VCaP (cell line): ENCODE measurements around the gene NT5DC3.
A peak's percentile ranks its signal among the peaks of the same experiment; 100 is the strongest.

ENCODE experiments used
- H3K27ac ChIP-seq: fragments of 450-650 bp; 2 replicates; pipeline ENCODE4 v1.5.1; 2017
- TF ChIP-seq, protein P1 (sequence below): fragments of 450-650 bp; conservative IDR thresholded peaks from 2 replicates; pipeline ENCODE4 v1.5.1; 2017; ENCODE audit warnings: mild to moderate bottlenecking, moderate library complexity

NT5DC3 gene

DNA sequence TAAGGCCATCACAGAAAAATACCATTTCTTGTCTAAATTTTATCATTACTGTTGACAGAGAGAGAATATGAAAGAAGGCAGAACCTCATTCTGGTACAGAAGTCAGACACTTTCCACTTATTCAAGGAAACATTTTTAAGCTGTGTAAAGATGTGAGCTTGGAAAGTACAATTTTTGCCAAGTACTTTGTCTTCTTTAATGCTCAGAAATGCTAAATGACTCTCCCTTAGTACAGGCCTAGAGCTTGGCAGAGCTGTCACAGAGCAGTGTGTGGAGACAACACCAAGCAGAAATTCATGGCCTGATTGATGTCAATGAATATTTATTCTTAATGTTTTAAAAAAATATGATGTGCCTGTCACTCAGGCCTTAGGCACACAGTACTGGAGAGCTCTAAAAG lies 20.7 kb downstream of the NT5DC3 start:
- no peak overlapping the region for H3K27ac ChIP-seq
- TF ChIP-seq, protein P1, sequence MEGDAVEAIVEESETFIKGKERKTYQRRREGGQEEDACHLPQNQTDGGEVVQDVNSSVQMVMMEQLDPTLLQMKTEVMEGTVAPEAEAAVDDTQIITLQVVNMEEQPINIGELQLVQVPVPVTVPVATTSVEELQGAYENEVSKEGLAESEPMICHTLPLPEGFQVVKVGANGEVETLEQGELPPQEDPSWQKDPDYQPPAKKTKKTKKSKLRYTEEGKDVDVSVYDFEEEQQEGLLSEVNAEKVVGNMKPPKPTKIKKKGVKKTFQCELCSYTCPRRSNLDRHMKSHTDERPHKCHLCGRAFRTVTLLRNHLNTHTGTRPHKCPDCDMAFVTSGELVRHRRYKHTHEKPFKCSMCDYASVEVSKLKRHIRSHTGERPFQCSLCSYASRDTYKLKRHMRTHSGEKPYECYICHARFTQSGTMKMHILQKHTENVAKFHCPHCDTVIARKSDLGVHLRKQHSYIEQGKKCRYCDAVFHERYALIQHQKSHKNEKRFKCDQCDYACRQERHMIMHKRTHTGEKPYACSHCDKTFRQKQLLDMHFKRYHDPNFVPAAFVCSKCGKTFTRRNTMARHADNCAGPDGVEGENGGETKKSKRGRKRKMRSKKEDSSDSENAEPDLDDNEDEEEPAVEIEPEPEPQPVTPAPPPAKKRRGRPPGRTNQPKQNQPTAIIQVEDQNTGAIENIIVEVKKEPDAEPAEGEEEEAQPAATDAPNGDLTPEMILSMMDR, result no peak

DNA sequence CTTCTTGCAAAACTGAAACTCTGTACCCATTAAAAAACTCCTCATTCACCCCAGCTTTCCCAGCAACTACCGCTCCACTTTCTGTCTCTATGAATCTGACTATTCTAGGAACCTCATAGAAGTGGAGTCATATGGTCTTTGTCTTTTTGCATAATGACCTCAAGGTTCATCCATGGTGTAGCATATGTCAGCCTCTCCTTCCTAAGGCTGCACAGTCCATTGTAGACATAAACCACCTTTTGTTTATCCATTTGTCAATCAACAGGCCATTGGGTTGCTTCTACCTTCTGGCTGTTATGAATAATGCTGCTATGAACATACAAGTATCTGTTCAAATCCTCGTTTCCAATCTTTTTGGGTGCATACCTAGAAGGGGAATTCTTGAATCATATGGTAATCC lies 21.1 kb downstream of the NT5DC3 start:
- no peak overlapping the region for H3K27ac ChIP-seq
- TF ChIP-seq, protein P1, result no peak

DNA sequence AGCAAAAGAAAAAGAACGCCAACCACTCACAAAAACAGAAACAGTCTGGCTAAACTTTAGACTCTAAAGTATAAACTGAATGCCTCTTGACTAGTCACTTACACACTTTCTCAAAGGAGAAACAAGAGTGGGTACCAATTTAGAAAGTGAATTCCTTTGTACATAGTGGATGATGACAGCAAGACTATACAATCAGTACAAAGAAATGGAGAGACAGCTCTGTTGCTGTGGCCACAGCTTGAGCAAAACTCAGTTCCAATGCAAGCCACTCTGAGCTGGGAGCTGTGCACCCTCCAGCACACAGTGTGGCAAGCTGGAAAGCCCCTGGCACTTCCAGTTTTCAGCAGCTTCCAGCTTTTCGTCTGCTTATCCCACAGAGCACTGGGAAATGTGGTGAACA lies 21.7 kb downstream of the NT5DC3 start:
- TF ChIP-seq, protein P1, result no peak
- no peak overlapping the region for H3K27ac ChIP-seq

DNA sequence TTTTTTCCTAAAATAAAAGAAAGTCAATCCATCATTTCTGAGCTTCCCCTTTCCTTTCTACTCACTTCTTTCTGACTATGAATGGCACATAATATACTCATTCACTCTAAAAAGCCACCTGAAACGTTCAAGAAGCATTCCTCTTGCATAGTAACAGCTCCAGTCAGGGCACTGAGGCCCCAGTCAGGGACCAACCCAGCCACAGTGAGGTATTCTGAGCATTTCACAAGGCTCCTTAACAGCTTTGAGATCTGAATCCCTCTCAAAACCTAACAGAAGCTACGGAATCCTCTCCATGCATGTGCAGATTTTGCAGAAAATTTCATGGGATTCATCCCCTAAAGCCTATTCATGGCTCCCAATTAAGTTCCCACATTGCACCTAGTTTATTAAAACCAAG lies 23.2 kb downstream of the NT5DC3 start:
- no peak overlapping the region for H3K27ac ChIP-seq
- TF ChIP-seq, protein P1, result no peak

DNA sequence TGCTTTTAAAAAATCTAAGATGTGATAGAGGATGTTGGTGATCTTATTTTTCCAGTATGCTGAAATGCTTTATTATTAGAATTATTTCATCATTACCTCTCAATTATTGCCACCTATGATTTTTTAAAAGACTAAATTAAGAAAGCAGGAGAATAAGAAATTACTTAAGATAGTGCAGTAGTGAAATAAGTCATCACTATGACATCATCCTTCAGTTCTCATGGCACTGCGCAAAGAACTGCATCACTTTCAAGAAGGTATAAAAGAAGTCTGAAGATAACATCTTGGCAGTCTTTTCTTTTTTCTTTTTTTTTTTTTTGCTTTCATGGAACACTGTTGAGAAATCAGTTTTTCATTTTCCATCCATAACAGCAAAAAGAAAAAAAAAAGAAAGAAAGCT lies 24.4 kb downstream of the NT5DC3 start:
- H3K27ac ChIP-seq, result no peak overlapping the region
- TF ChIP-seq, protein P1, result no peak

DNA sequence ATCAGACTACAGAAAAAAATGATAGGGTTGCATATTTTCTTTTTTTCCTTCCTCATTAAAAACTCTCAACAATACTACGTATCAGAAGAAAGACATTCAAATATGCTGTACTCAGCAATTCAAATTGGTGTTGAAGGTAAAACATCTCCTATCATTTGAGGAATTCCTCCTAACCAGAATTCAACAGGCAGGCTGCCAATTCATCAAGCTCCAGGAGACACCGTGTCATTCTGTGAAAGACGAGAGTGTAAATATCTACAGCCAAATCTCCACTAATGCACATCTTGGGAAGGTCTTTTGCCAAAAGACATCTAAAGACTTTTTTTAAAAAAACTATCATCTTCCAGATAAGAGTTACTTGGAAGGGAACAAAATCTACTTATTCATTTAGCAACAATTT lies 26.6 kb downstream of the NT5DC3 start:
- peak overlapping the region; percentile 41 for H3K27ac ChIP-seq
- TF ChIP-seq, protein P1, result no peak

DNA sequence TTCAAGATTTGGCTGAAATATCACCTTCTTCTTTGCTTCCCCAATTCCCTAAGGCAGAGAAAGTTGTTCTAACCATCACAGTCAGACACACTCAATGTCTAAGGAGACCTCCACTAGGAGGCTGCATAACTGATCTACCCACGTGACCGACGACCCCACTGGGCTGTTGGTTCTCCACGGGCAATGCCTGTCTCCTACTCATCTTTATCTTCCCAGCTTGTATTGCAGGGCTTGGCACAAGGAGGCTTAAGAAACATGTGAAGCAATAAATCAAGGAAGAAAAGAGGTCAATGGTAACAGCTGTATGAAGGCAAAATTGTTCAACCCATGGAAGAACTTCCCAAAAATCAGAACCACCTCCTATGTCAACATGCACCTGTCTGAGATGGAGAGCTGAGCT lies 27.1 kb downstream of the NT5DC3 start:
- TF ChIP-seq, protein P1, result no peak
- H3K27ac ChIP-seq, result peak overlapping the region; percentile 41

DNA sequence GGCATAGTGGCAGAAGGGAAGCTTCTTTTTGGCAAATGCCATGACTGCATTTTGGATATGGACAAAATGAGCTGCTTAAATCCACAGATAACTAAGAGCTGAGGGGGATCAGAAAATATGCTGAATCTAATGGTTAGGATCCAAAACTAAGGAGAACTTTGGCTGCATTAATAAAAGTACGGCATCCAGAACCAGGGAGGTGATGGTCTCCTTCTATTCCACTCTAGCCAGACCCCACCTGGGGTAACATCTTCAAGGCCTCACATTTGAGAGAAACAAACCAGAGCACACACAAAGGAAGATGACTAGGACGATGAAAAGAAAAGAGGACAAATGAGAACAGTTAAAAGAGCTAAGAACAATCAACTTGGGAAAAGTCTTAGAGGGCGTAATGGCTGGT lies 27.6 kb downstream of the NT5DC3 start:
- TF ChIP-seq, protein P1, result no peak
- no peak overlapping the region for H3K27ac ChIP-seq
